Transverse colon (tissue), 4 donors: ENCODE data around the gene SLC17A7. TPM values are rescaled to one million over a fixed set of nuclear protein-coding genes. Genes with fewer than 3 reads are reported as not detected.

Experiments used
- DNase-seq: peaks from one replicate; pipeline ENCODE4 v3.0.0-alpha.2; 2019
- H3K27ac ChIP-seq, 4 donors: fragments of 200-600 bp; sonication (generic); 2 replicates each; pipeline ENCODE4 v1.5.1; 2016 to 2018; ENCODE audit warnings: inconsistent platforms in 4 of 4
- H3K27me3 ChIP-seq: fragments of 200-600 bp; sonication (generic); 2 replicates; pipeline ENCODE4 v1.5.1; 2017; ENCODE audit warnings: inconsistent platforms
- H3K36me3 ChIP-seq, 4 donors: fragments of 200-600 bp; sonication (generic); 2 replicates each; pipeline ENCODE4 v1.5.1; 2017 to 2019; ENCODE audit warnings: inconsistent platforms in 4 of 4
- H3K4me1 ChIP-seq, 4 donors: fragments of 200-600 bp; sonication (generic); 2 replicates each; pipeline ENCODE4 v1.5.1; 2017 to 2020; ENCODE audit warnings: inconsistent platforms in 4 of 4
- H3K4me3 ChIP-seq, 4 donors: fragments of 200-600 bp; sonication (generic); 1 replicate in 1 of 4; 2 replicates in 3 of 4; pipeline versions ENCODE4 v1.5.1 to v1.6.1; 2017 to 2019; ENCODE audit warnings: inconsistent platforms in 4 of 4
- H3K9me3 ChIP-seq, 2 donors: fragments of 200-600 bp; sonication (generic); 2 replicates each; pipeline ENCODE4 v1.5.1; 2017 to 2019; ENCODE audit warnings: inconsistent platforms in 2 of 2
- CTCF ChIP-seq, 5 experiments: fragments of 200-600 bp in 3 of 5; fragments of 450-650 bp in 2 of 5; sonication (generic) in 3 of 5; IDR thresholded peaks; 1 replicate in 2 of 5; 2 replicates in 3 of 5; pipeline ENCODE4 v1.5.1; 2016 to 2017; ENCODE audit warnings: antibody characterized with exemption in 5 of 5, inconsistent platforms in 3 of 5, mild to moderate bottlenecking in 2 of 5, moderate library complexity in 1 of 5
- EP300 ChIP-seq: sonication (generic); formaldehyde crosslinking; IDR thresholded peaks from one replicate; pipeline ENCODE4 v1.6.1; 2017; ENCODE audit warnings: antibody characterized with exemption, low read depth
- POLR2A ChIP-seq: fragments of 450-650 bp; IDR thresholded peaks from one replicate; pipeline ENCODE4 v1.6.1; 2016; ENCODE audit warnings: antibody characterized with exemption, mild to moderate bottlenecking, moderate library complexity
- POLR2AphosphoS5 ChIP-seq, 3 donors: sonication (generic); formaldehyde crosslinking; IDR thresholded peaks; one replicate each; pipeline ENCODE4 v1.6.1; 2016; ENCODE audit warnings: antibody characterized with exemption in 3 of 3
- WGBS, 2 donors: methylation state at CpG; one replicate each; pipeline ENCODE4 v1.1.5; 2018; ENCODE audit warnings: low coverage in 1 of 2; 5-methylcytosine and 5-hydroxymethylcytosine counted together
- in situ Hi-C, 4 donors: fragments of 200-750 bp; cut with MboI; loops; one replicate each; pipeline versions ENCODE4 v1.15.0 to v1.15.1; 2017; ENCODE audit warnings: low sequenced_read_pairs in 3 of 4, low pct_ligation_motif_present in 1 of 4, low pct_unique_long_range_greater_than_20kb in 1 of 4
- intact Hi-C: fragments of 100-400 bp; cut with DNase I; formaldehyde crosslinking; loops from one replicate; pipeline ENCODE4 v1.15.1; 2023; ENCODE audit warnings: low total_unique reads
- total RNA-seq, 4 donors: library from RNA; depleted of rRNA; stranded (reverse); fragments of >200 nt; gene quantifications; one replicate each; pipeline ENCODE4 v1.1.0, GENCODE V29; 2016

The SLC17A7 gene
- total RNA-seq, 4 donors from 2014 or later: 0.55 to 1.1 TPM; not detected in 2

- 14 to 37% methylated on average over 3 to 48 of the region's 48 CpGs for WGBS, 2 donors
- Histone ChIP-seq H3K36me3 (no peaks in the 10 kb centered on the region), H3K4me3 (peak overlapping the region in 1 of 4 donors; percentile 25), H3K9me3 (no peaks in the 10 kb centered on the region), H3K27me3 (peaks cover 100% of the 10 kb centered on the region), H3K27ac (no peak overlapping the region), H3K4me1 (peaks cover 3 to 27% (median 18%) of the 10 kb centered on the region in 4 donors)
- intact Hi-C loops: no loop called here
- TF ChIP-seq POLR2A (no peak), POLR2AphosphoS5 (IDR thresholded peaks at IDR 0.05) (no peak)
- DNase-seq: peak; percentile 42
- in situ Hi-C loops: no loop called here
Observed at GRCh38 chr19:49421039-49421877, 20.1 kb downstream of the SLC17A7 start.

DNA sequence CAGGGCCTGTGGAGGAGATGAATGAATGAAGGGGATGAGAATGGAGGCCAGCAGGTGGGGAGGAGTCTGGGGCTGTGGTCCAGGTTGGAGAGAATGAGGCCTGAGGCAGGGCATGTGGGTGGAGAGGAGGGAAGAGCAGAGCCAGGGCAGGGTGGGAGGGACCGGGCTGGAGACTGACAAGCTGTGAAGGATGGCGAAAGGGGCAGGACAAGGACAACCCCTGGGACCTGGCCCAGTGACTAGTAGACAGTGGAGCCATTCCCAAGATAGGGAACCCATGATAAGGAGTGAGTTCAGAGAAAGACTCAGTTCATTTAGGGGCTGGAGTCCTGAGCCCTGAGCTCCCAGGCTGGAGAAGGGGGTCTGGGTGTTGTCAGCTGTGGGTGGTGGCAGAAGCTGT lies 21.1 kb downstream of the SLC17A7 start:
- Histone ChIP-seq H3K4me3 (no peak overlapping the region), H3K27me3 (peaks cover 97% of the 10 kb centered on the region), H3K4me1 (peaks cover 3 to 27% (median 18%) of the 10 kb centered on the region in 4 donors), H3K36me3 (no peaks in the 10 kb centered on the region), H3K27ac (no peak overlapping the region), H3K9me3 (no peaks in the 10 kb centered on the region)
- no peak for TF ChIP-seq POLR2AphosphoS5 (IDR thresholded peaks at IDR 0.05)
- no peak for TF ChIP-seq CTCF (IDR thresholded peaks at IDR 0.05)
- no peak for TF ChIP-seq EP300
- TF ChIP-seq POLR2A: no peak
- in situ Hi-C loops (no loop called here), intact Hi-C loops (no loop called here)
- WGBS, 2 donors: 74 to 86% methylated on average over 2 of the region's 2 CpGs
- DNase-seq: no peak

- no peak for TF ChIP-seq EP300
- TF ChIP-seq POLR2A: no peak
- TF ChIP-seq CTCF (IDR thresholded peaks at IDR 0.05): no peak
- no peak for TF ChIP-seq POLR2AphosphoS5 (IDR thresholded peaks at IDR 0.05)
- in situ Hi-C loops (no loop called here), intact Hi-C loops (no loop called here)
- Histone ChIP-seq H3K4me1 (peaks cover 3 to 27% (median 18%) of the 10 kb centered on the region in 4 donors), H3K27ac (no peak overlapping the region), H3K27me3 (peaks cover 89% of the 10 kb centered on the region), H3K36me3 (no peaks in the 10 kb centered on the region), H3K4me3 (no peak overlapping the region), H3K9me3 (no peaks in the 10 kb centered on the region)
- WGBS, 2 donors: 56% methylated on average over 2 of the region's 2 CpGs; no CpG with 5 or more reads in 1 of the 2 donors
- no peak for DNase-seq
Observed at GRCh38 chr19:49419173-49419572, 22.2 kb downstream of the SLC17A7 start.

DNA sequence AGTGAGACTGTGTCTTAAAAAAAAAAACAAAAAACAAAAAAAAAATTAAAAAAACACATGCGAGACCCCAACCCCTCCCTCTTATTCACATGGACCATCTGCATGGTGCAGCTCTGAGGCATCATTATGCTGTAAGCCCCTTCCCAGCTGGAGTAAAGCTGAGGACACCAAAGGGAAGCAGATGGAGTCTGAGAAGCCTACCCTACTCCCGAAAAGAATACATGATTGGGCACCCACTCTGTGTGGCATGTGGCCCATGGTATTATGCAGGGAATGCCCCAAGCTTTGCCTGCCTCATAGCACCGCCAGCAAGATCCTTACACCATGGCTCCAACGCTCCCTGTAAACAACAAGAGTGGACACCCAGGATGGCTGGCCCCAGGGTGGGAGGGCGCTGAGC lies 22.8 kb downstream of the SLC17A7 start:
- H3K36me3 ChIP-seq: no peaks in the 10 kb centered on the region
- no peak for DNase-seq
- in situ Hi-C loops: no loop called here
- no peak overlapping the region for H3K27ac ChIP-seq
- H3K9me3 ChIP-seq: no peaks in the 10 kb centered on the region
- no peak overlapping the region for H3K4me3 ChIP-seq
- TF ChIP-seq CTCF (IDR thresholded peaks at IDR 0.05) (no peak), POLR2A (no peak), POLR2AphosphoS5 (IDR thresholded peaks at IDR 0.05) (no peak), EP300 (no peak)
- WGBS, 2 donors: 40 to 69% methylated on average over 1 to 5 of the region's 5 CpGs
- H3K27me3 ChIP-seq: peaks cover 82% of the 10 kb centered on the region
- intact Hi-C loops: no loop called here
- peaks cover 3 to 23% (median 18%) of the 10 kb centered on the region in 4 donors for H3K4me1 ChIP-seq
